ENCODE measurements around the gene NR5A1.

NR5A1 gene

DNA sequence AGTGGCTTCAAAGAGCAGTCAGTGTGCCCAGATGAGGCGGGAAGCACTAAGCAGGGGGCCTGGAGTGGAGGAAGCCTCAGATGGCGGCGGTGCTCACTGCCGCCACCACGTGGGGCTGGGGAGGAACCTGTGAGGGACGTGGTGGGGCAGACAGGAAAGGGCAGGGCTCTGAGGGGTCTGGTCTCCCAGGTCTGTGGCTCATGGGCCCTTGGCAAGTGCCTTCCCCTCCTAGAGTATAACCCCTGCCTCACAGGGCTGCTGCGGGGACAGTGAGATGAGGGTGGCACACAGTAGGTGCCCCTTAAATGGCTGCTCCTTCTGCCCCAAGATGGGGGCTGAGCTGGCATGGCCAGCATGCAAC is 26.6 kb downstream of the NR5A1 start:
- DNase-seq (ENCODE audit: low read depth) = peak; percentile 45

GRCh38 chr9:124479947-124480620 is 27.1 kb downstream of the NR5A1 start:
- no peak for DNase-seq (ENCODE audit: low read depth)

DNA sequence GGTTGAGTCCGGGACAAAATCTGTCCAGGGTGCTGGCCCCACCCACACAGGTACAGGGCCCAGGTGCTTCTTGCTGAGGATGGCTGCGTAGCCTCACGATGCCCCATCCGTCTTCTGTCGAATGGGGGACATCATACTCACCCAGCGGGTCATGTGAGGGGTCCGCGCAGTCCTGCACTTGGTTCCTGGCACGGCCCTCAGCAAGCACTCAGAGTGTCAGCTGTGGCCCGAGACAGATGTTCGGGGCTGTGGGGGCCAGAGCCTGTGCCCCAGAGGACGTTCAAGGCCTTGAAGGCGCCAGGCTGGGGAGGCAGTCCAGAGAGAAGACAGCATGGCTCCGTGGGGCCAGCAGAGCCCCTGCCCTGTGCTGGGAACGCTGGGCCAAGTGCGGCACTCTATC is 27.8 kb downstream of the NR5A1 start:
- no peak for DNase-seq (ENCODE audit: low read depth)

- no peak for DNase-seq (ENCODE audit: low read depth)
Observed at GRCh38 chr9:124478354-124478753, 28.8 kb downstream of the NR5A1 start.

DNA sequence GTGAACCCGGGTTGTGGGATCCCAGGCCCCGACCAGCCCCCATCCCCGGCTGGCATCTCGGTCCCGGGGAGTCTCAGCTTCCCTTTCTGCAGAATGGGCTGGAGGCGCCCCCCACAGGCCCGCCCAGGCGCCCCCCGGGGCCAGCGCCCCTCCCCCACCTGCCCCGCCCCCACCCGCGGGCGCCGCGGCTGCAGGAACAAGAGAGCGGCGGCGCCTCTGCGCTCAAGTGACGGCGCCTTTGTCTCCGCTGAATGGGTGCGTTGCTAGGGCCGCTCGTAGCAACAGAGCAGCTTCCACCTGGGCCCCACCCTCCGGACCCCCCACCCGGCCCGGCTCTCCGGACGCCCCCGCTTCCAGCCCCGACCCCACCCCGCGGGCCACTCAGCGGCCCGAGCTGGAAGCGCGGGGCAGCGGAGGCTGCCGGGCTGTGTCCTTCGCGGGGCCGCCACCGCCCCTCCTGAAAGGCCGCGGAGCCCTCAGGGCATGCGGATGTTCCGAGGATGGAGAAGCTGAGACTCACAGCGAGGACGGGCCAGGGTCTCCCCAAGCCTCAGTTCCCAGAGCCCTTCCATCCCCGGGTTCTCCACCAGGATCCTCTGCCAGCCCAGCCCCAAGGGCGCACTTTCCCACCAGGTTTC is 29.4 kb downstream of the NR5A1 start:
- no peak for DNase-seq (ENCODE audit: low read depth)

GRCh38 chr9:124477211-124477647 is 30.0 kb downstream of the NR5A1 start:
- no peak for DNase-seq (ENCODE audit: low read depth)

DNA sequence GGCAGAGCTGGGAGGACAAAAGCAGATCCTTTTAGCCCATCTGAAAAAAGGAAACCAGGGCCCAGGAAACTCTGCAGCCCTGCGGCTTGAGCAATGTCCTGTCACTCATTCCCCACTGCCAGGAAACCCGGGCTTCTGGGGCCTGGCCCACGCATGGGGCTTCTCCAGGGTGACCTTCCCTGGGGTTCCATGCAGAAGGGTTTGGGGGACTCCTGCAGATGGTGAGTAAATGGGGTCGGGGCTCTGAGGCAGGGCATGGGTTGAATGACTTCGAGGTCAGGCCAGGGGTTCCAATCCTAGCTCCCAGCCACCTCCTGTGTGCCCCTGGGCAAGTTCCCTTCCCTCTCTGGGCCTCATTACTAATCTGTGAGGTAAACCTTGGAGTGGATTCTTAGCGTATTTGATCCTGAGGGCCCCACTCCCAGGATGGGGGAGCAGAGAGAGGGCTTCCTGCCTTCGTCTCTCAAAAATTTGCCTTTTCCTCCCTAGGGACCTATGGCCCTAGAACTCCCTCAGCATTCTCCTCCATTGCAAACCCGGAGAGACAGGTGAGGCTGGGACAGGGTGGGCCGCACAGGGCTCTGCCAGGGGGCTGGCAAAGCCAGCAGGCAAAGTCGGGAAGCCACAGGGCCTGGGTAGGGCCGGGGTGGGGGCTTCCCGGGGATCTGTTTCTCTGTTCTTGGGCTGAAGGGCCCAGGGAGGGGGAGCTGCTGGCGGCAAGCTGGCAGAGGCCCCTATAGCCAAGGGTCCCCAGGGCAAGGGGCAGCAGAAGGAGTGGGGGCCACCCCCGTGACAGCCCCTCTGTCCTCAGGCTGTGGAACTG is 31.1 kb downstream of the NR5A1 start:
- DNase-seq (ENCODE audit: low read depth) = no peak

- no peak for DNase-seq (ENCODE audit: low read depth)
Observed at GRCh38 chr9:124475158-124475867, 31.9 kb downstream of the NR5A1 start.

GRCh38 chr9:124474151-124474550 is 33.0 kb downstream of the NR5A1 start:
- no peak for DNase-seq (ENCODE audit: low read depth)

- no peak for DNase-seq (ENCODE audit: low read depth)
Observed at GRCh38 chr9:124473310-124473709, 33.9 kb downstream of the NR5A1 start.

DNA sequence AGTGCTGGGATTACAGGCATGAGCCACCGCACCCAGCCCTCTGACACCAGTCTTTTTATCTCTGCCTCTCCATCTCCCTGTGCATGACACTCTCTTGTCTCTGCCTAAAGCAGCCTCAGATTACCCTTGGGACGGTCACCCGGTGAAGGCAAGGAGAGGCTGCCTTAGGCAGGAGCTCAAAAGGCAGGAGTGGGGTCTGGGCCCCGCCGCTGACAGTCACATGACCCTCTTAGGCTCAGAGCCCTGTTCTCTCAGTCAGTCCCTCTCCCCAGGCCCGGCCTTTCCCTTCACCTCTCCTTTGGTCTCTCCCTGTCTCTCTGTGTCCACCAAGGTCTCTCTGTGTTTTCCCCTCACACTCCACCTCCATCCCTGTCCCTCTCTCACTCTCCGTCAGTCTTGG is 34.4 kb downstream of the NR5A1 start:
- DNase-seq (ENCODE audit: low read depth) = no peak

- no peak for DNase-seq (ENCODE audit: low read depth)
Observed at GRCh38 chr9:124471761-124472160, 35.4 kb downstream of the NR5A1 start.

- no peak for DNase-seq (ENCODE audit: low read depth)
Observed at GRCh38 chr9:124470726-124471125, 36.5 kb downstream of the NR5A1 start.

GRCh38 chr9:124470306-124470705 is 36.9 kb downstream of the NR5A1 start:
- DNase-seq (ENCODE audit: low read depth) = no peak

DNA sequence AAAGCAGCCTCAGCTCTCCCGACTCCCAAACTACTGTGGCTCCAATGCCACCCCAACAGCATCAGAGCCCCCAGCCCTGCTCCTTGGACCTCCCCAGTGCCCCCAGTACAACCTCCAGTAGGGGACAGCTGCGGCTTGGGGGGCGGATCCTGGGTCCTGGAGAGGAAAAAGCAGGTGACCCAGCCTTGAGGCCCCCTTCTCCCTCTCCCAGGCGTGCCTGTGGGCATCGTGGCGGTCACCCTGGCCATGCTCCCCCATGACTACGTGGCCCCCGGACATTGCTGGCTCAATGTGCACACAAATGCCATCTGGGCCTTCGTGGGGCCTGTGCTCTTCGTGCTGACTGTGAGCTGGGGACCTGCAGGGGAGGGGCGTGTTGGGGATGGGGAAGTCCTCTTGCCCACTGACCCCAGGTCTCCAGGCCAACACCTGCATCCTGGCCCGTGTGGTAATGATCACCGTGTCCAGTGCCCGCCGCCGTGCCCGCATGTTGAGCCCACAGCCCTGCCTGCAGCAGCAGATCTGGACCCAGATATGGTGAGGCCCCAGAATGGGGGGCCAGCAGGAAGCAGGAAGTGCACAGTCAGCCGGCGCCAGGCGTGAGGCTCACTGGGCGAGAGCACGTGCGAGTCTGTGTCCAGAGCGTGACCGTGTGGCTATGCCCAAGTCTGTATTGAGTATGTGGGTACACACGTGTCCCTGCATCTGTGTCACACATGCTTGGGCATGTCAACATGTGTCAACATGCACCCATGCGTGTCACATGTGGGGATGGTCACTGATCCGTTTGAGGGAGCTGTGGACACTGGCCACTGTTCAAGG is 38.0 kb downstream of the NR5A1 start:
- peak; percentile 44 for DNase-seq (ENCODE audit: low read depth)

DNA sequence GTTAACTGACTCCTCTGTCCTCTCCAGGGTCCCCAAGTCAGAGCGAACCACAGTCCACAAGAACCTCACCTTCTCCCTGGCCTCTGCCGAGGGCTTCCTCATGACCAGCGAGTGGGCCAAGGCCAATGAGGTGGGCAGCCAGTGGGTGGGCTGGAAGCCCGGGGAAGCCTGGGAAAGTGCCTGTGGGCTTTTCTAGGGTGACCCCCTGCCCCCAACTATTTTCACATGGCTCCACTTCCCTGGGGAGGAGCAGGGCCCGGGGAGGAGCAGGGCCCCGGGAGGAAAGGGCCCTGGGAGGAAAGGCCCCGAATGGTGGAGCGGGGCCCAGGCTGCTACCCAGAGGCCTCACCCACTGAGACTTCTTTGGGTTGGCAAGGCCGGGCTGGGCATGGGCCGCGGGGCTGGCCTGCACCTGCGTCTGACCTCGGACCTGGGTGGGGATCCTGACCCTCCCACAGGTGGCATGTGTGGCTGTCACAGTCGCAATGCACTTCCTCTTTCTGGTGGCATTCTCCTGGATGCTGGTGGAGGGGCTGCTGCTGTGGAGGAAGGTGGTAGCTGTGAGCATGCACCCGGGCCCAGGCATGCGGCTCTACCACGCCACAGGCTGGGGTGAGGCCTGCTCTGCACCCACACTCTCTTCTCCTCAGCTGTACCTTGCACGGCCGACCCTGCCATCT is 39.0 kb downstream of the NR5A1 start:
- DNase-seq (ENCODE audit: low read depth) = no peak

GRCh38 chr9:124467410-124468060 is 39.7 kb downstream of the NR5A1 start:
- no peak for DNase-seq (ENCODE audit: low read depth)

- DNase-seq (ENCODE audit: low read depth) = no peak
Observed at GRCh38 chr9:124465736-124466135, 41.5 kb downstream of the NR5A1 start.

DNA sequence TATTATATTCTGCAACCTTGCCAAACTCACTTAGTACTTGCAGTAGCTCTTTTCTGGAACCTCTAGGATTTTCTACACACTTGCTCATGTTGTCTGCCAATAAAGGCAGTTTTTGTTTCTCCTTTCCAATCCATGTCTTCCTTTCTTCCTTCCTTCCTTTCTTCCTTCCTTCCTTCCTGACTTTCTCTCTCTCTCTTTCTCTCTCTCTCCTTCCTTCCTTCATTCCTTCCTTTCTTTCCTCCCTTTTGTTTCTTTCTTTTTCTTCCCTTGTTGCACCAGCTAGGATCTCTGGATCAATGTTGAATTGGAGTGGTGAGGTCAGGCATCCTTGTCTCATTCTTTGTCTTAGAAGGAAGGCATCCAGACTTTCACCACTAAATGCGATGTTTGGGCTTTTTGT is 44.5 kb downstream of the NR5A1 start:
- no peak for DNase-seq (ENCODE audit: low read depth)

GRCh38 chr9:124458441-124458840 is 48.8 kb downstream of the NR5A1 start:
- DNase-seq (ENCODE audit: low read depth) = no peak
